Measurements from ENCODE around the gene PATJ. TPM values are rescaled to one million over a fixed set of nuclear protein-coding genes. Genes with fewer than 3 reads are reported as not detected.
"Not testable (repeated sequence)": the region's sequence is repeated elsewhere in the genome, so short reads cannot be mapped to it uniquely, and the experiment has no call there.

The PATJ gene
- total and polyA plus RNA-seq, 2 of the 13 experiments (the other 11 are each of a cell fraction or from before 2014, with no cell fraction given), result 6.2 to 16.8 TPM

DNA sequence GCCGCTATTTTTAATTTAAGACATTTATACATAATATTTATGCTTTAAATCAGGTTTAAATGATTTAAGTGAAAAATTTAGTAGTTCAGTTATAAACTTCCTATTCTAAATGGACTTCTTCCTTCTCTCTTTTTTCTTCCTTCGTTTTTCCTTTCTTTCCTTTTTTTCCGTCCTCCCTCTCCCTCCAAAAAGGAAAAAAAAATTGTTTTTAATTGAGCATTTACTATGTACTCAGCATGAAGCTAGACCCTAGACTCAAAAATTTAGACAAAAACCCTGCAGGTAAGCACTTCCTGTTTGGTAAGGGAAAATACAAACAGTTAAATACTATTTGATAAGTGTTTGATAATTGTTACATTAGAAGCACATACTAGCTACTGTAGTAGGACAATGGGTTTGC is 14.7 kb upstream of the PATJ start (continued):
- TF ChIP-seq, protein P1, sequence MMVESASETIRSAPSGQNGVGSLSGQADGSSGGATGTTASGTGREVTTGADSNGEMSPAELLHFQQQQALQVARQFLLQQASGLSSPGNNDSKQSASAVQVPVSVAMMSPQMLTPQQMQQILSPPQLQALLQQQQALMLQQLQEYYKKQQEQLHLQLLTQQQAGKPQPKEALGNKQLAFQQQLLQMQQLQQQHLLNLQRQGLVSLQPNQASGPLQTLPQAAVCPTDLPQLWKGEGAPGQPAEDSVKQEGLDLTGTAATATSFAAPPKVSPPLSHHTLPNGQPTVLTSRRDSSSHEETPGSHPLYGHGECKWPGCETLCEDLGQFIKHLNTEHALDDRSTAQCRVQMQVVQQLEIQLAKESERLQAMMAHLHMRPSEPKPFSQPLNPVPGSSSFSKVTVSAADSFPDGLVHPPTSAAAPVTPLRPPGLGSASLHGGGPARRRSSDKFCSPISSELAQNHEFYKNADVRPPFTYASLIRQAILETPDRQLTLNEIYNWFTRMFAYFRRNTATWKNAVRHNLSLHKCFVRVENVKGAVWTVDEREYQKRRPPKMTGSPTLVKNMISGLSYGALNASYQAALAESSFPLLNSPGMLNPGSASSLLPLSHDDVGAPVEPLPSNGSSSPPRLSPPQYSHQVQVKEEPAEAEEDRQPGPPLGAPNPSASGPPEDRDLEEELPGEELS (CRISPR knock-in tag; IDR thresholded peaks at IDR 0.05), result no peak
- no peak for TF ChIP-seq MTF2 (CRISPR knock-in tag; IDR thresholded peaks at IDR 0.05; ENCODE audit: borderline replicate concordance)

DNA sequence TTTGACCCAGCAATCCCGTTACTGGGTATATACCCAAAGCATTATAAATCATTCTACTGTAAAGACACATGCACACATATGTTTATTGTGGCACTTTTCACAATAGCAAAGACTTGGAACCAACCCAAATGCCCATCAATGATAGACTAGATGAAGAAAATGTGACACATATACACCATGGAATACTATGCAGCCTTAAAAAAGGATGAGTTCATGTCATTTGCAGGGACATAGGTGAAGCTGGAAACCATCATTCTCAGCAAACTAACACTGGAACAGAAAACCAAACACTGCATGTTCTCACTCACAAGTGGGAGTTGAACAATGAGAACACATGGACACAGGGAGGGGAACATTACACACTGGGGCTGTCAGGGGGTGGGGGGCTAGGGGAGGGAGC is 11.6 kb upstream of the PATJ start:
- DNase-seq (ENCODE audit: low spot score); in situ Hi-C loops (cut with HindIII; ENCODE audit: extremely low pct_ligation_motif_present, low pct_unique_long_range_greater_than_20kb): not testable (repeated sequence)

DNA sequence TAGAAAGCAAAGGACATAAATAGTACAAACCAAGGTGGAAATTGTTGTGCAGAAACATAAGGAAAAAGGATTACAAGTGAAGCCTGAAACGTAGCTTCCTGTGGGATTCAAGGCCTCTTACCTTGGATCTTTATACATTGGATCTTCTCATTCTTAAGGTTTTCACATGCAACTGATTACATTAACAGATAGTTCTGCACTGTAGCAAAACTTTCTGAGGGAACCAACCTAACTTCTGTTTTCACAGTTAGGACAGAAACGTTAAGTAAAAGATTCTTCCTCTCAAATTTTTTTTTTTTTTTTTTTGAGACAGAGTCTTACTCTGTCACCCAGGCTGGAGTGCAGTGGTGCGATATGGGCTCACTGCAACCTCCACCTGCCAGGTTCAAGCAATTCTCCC is 9.6 kb upstream of the PATJ start:
- no peak for ATAC-seq
- BruUV-seq (replicated peaks), result no TSS peak
- in situ Hi-C loops (cut with HindIII; ENCODE audit: extremely low pct_ligation_motif_present, low pct_unique_long_range_greater_than_20kb), result no loop called here

More for the DNA sequence above, 11.6 kb upstream of the PATJ start:
- H3K9me3 ChIP-seq (ENCODE audit: low read length); H3K9ac ChIP-seq (ENCODE audit: insufficient read depth, low read depth, low read length); H3K27ac ChIP-seq (ENCODE audit: extremely low read length, insufficient read depth, low read length); H3K4me3 ChIP-seq (replicated peaks in 1 of 3; ENCODE audit: insufficient read depth in 1 of 3, low read depth in 2 of 3, low read length in 3 of 3); H3K36me3 ChIP-seq (replicated peaks in 1 of 2; ENCODE audit: control insufficient read depth in 1 of 2, insufficient read depth in 2 of 2, low read length in 2 of 2); H3K4me2 ChIP-seq (ENCODE audit: low read depth, low read length); H3K79me2 ChIP-seq (ENCODE audit: insufficient read depth, low read length); H3K27me3 ChIP-seq (ENCODE audit: control insufficient read depth in 1 of 2, insufficient read depth in 2 of 2, low read length in 2 of 2); FAIRE-seq; intact Hi-C loops (cut with micrococcal nuclease; ENCODE audit: unreplicated experiment); CTCF ChIA-PET (ENCODE audit: low intra/inter-chr PET ratio, low total read pairs); ATAC-seq; H2AFZ ChIP-seq (ENCODE audit: low read length); H4K20me1 ChIP-seq (ENCODE audit: insufficient read depth, low read length); BruUV-seq (replicated peaks); POLR2A ChIA-PET: not testable (repeated sequence)
- peaks cover 25% of the 10 kb centered on the region for H3K4me1 ChIP-seq (ENCODE audit: insufficient read depth, low read length)
- 0% methylated on average over 1 of the region's 1 CpG for WGBS (ENCODE audit: low lambda C conversion rate)

More for the DNA sequence above, 9.6 kb upstream of the PATJ start:
- Histone ChIP-seq H3K27me3 (ENCODE audit: control insufficient read depth in 1 of 2, insufficient read depth in 2 of 2, low read length in 2 of 2) (no peaks in the 10 kb centered on the region), H2AFZ (ENCODE audit: low read length) (no peak overlapping the region), H3K4me3 (replicated peaks in 1 of 3; ENCODE audit: insufficient read depth in 1 of 3, low read depth in 2 of 3, low read length in 3 of 3) (no peak overlapping the region), H3K4me1 (ENCODE audit: insufficient read depth, low read length) (peaks cover 18% of the 10 kb centered on the region), H3K9me3 (ENCODE audit: low read length) (no peaks in the 10 kb centered on the region), H3K9ac (ENCODE audit: insufficient read depth, low read depth, low read length) (no peak overlapping the region), H3K27ac (ENCODE audit: extremely low read length, insufficient read depth, low read length) (no peak overlapping the region), H3K36me3 (replicated peaks in 1 of 2; ENCODE audit: control insufficient read depth in 1 of 2, insufficient read depth in 2 of 2, low read length in 2 of 2) (no peaks in the 10 kb centered on the region), H3K79me2 (ENCODE audit: insufficient read depth, low read length) (no peaks in the 10 kb centered on the region), H4K20me1 (ENCODE audit: insufficient read depth, low read length) (no peaks in the 10 kb centered on the region), H3K4me2 (ENCODE audit: low read depth, low read length) (no peak overlapping the region)
- DNase-seq (ENCODE audit: low spot score), result no peak
- intact Hi-C loops (cut with micrococcal nuclease; ENCODE audit: unreplicated experiment), result no loop called here
- FAIRE-seq, result no peak
- TF ChIP-seq ZSCAN20 (CRISPR knock-in tag; IDR thresholded peaks at IDR 0.05; ENCODE audit: borderline replicate concordance) (no peak), ZNF260 (CRISPR knock-in tag; IDR thresholded peaks at IDR 0.05; ENCODE audit: borderline replicate concordance, low read depth) (no peak), NONO (IDR thresholded peaks at IDR 0.05) (no peak), NONO (CRISPR knock-in tag; conservative IDR thresholded peaks at IDR 0.05) (no peak), ZNF780A (CRISPR knock-in tag; IDR thresholded peaks at IDR 0.05) (no peak), NFE2 (CRISPR knock-in tag; IDR thresholded peaks at IDR 0.05) (no peak), KDM4B (CRISPR knock-in tag; IDR thresholded peaks at IDR 0.05) (no peak)
- WGBS (ENCODE audit: low lambda C conversion rate), result 19% methylated on average over 3 of the region's 3 CpGs
- ChIA-PET CTCF (ENCODE audit: low intra/inter-chr PET ratio, low total read pairs) (no interaction called here), POLR2A (no interaction called here)
